Vagina (tissue), 2 donors: ENCODE results near the gene RAD9A. TPM values are rescaled to one million over a fixed set of nuclear protein-coding genes. Genes with fewer than 3 reads are reported as not detected.
"Not testable (repeated sequence)": the region's sequence is repeated elsewhere in the genome, so short reads cannot be mapped to it uniquely, and the experiment has no call there.

ENCODE experiments used
- DNase-seq, 2 donors: peaks; one replicate each; pipeline ENCODE4 v3.0.0-alpha.2; 2017; ENCODE audit errors: extremely low spot score in 2 of 2
- H3K27ac ChIP-seq: fragments of 200-600 bp; sonication (generic); one replicate; pipeline ENCODE4 v1.5.1; 2019
- H3K27me3 ChIP-seq: fragments of 200-600 bp; sonication (generic); one replicate; pipeline ENCODE4 v1.5.1; 2019
- H3K36me3 ChIP-seq, 2 donors: fragments of 200-600 bp; sonication (generic); one replicate each; pipeline ENCODE4 v1.5.1; 2017 to 2019
- H3K4me1 ChIP-seq: fragments of 200-600 bp; sonication (generic); one replicate; pipeline ENCODE4 v1.5.1; 2019
- H3K4me3 ChIP-seq, 2 donors: fragments of 200-600 bp; sonication (generic); 1 replicate in 1 of 2; 2 replicates in 1 of 2; pipeline ENCODE4 v1.5.1; 2016 to 2019
- H3K9me3 ChIP-seq: fragments of 200-600 bp; sonication (generic); one replicate; pipeline ENCODE4 v1.5.1; 2019
- POLR2A ChIP-seq, 2 donors: fragments of 450-650 bp; IDR thresholded peaks; one replicate each; pipeline ENCODE4 v1.6.1; 2017; ENCODE audit warnings: antibody characterized with exemption in 2 of 2, mild to moderate bottlenecking in 2 of 2, moderate library complexity in 2 of 2
- POLR2AphosphoS5 ChIP-seq, 2 donors: sonication (generic); formaldehyde crosslinking; IDR thresholded peaks; one replicate each; pipeline ENCODE4 v1.9.0; 2017; ENCODE audit warnings: antibody characterized with exemption in 2 of 2, mild to moderate bottlenecking in 2 of 2, low read depth in 1 of 2; ENCODE audit not compliant: insufficient read depth in 1 of 2
- intact Hi-C: fragments of 100-400 bp; cut with DNase I; formaldehyde crosslinking; loops from one replicate; pipeline ENCODE4 v1.15.1; 2023
- total RNA-seq: library from RNA; depleted of rRNA; stranded (reverse); fragments of >200 nt; gene quantifications from one replicate; pipeline ENCODE4 v1.2.3, GENCODE V29; 2016
- TF ChIP-seq, protein P1 (sequence below), 3 experiments: fragments of 450-650 bp in 2 of 3; fragments of 200-600 bp in 1 of 3; sonication (generic) in 1 of 3; IDR thresholded peaks; one replicate each; pipeline ENCODE4 v1.5.1; 2017 to 2019; ENCODE audit warnings: antibody characterized with exemption in 3 of 3, mild to moderate bottlenecking in 2 of 3, moderate library complexity in 2 of 3

RAD9A gene
- total RNA-seq, 1 donor from 2014 or later, result 20.6 TPM

DNA sequence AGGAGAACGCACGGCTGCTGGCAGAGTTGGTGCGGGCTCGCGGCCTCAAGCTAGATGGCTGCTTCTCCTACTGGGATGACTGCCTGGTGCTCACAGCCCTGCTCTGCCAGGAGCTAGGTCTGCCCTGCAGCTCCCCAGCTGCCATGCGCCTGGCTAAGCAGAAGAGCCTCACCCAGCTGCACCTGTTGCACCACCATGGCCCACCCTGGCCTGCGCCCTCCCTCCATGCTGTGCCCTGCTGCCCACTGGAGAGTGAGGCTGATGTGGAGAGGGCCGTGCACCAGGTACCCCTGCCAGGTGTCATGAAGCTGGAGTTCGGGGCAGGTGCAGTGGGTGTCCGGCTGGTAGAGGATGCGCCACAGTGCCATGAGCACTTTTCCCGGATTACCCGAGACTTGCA lies 31.7 kb downstream of the RAD9A start:
- H3K4me3 ChIP-seq, result no peak overlapping the region
- no peaks in the 10 kb centered on the region for H3K27me3 ChIP-seq
- intact Hi-C loops, result loop anchor here (5.0 kb wide), 1 partner anchor 44 kb away; the partner anchor contains the start of gene TMEM134
- no peak for DNase-seq
- no peaks in the 10 kb centered on the region for H3K9me3 ChIP-seq
- H3K27ac ChIP-seq, result no peak overlapping the region
- TF ChIP-seq, protein P1, sequence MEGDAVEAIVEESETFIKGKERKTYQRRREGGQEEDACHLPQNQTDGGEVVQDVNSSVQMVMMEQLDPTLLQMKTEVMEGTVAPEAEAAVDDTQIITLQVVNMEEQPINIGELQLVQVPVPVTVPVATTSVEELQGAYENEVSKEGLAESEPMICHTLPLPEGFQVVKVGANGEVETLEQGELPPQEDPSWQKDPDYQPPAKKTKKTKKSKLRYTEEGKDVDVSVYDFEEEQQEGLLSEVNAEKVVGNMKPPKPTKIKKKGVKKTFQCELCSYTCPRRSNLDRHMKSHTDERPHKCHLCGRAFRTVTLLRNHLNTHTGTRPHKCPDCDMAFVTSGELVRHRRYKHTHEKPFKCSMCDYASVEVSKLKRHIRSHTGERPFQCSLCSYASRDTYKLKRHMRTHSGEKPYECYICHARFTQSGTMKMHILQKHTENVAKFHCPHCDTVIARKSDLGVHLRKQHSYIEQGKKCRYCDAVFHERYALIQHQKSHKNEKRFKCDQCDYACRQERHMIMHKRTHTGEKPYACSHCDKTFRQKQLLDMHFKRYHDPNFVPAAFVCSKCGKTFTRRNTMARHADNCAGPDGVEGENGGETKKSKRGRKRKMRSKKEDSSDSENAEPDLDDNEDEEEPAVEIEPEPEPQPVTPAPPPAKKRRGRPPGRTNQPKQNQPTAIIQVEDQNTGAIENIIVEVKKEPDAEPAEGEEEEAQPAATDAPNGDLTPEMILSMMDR (IDR thresholded peaks at IDR 0.05), result no peak
- no peak for TF ChIP-seq POLR2AphosphoS5 (IDR thresholded peaks at IDR 0.05; ENCODE audit: insufficient read depth in 1 of 2, low read depth in 1 of 2)
- no peak for TF ChIP-seq POLR2A (IDR thresholded peaks at IDR 0.05)
- peaks cover 33% of the 10 kb centered on the region for H3K4me1 ChIP-seq
- no peaks in the 10 kb centered on the region for H3K36me3 ChIP-seq

DNA sequence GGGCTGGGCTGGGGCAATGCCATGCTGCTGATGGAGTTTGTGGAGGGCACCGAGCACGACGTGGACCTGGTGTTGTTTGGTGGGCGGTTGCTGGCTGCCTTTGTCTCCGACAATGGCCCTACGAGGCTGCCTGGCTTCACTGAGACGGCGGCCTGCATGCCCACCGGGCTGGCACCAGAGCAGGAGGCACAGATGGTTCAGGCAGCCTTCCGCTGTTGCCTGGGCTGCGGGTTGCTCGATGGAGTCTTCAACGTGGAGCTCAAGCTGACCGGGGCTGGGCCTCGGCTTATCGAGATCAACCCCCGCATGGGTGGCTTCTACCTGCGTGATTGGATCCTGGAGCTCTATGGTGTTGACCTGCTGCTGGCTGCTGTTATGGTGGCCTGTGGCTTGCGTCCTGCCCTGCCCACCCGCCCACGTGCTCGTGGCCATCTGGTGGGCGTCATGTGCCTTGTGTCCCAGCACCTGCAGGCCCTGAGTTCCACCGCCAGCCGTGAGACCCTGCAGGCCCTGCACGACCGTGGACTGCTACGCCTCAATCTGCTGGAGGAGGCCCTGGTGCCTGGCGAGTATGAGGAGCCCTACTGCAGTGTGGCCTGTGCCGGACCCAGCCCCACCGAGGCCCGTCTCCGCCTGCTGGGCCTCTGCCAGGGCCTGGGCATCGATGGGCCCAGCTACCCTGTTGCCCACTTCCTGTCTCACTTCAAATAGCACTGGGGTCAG lies 32.3 kb downstream of the RAD9A start:
- H3K27ac ChIP-seq, result no peak overlapping the region
- no peak for DNase-seq
- intact Hi-C loops, result loop anchor here (5.0 kb wide), 1 partner anchor 43 kb away; the partner anchor contains the start of gene TMEM134
- no peaks in the 10 kb centered on the region for H3K27me3 ChIP-seq
- TF ChIP-seq, protein P1 (IDR thresholded peaks at IDR 0.05), result no peak
- H3K9me3 ChIP-seq, result no peaks in the 10 kb centered on the region
- peaks cover 32% of the 10 kb centered on the region for H3K4me1 ChIP-seq
- no peak overlapping the region for H3K4me3 ChIP-seq
- H3K36me3 ChIP-seq, result no peaks in the 10 kb centered on the region

DNA sequence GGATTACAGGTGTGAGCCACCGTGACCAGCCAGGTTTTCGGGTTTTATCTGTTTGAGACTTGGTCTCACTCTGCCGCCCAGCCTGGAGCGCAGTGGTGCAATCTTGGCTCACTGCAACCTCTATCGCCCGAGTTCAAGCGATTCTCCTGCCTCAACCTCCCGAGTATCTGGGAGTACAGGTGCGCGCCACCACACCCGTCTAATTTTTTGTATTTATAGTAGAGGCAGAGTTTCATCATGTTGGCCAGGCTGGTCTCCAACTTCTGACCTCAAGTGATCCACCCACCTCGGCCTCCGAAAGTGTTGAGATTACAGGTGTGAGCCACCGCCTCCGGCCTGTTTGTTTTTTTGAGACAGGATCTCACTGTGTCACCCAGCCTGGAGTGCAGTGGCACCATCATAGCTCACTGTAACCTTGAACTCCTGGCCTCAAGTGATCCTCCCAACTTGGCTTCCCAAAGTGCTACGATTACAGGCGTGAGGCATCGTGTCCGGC lies 35.6 kb downstream of the RAD9A start:
- peak overlapping the region; percentile 93 to 99 for H3K4me3 ChIP-seq
- H3K27ac ChIP-seq, result peak overlapping the region; percentile 92
- H3K27me3 ChIP-seq, intact Hi-C loops, DNase-seq, H3K36me3 ChIP-seq, H3K9me3 ChIP-seq: not testable (repeated sequence)
- H3K4me1 ChIP-seq, result peaks cover 29% of the 10 kb centered on the region

DNA sequence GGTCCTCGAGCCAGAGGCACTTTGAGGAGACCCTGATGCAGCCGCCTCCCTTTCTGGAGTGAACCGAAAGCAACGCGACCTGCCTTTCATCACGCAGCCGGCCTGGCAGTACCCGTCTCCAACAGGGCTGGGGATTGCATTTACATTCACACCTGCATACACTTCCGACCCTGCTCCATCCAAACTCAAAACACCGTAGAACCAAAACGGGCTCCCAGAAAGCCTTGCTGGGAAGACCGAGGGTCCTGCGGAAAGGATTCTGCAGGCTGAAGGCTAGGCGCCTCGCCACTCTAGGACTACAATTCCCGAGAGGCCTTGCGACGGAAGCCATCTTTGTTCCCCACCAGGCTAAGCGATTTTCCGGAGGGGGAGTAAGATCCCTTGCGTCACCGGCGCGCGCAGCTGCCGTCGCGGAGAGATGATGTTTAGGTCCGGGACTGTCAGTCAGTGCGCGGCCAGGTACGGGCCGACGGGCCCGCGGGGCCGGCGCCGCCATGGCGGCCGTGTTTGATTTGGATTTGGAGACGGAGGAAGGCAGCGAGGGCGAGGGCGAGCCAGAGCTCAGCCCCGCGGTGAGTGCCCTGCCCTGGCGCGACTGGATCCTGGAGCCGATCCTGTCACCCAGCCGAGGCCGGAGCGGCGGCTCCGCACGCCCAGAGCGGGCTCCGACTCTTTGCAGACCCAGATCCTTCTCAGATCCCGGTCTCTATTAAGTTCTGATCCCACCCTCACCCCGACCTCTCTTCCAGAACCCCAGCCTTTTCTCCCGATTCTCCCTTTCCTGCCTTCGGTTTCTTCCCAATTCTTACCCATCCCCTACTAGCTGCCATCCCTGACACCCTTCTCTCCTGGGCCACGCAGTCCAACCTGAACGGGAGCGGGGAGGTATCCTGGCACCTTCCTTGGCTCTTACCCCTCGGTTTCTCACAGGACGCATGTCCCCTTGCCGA lies 36.5 kb downstream of the RAD9A start, which contains the start of gene RPS6KB2:
TSS of gene RPS6KB2 (plus strand) at position 443 of the 950 bp plus-strand sequence. CDS start at position 495, 52 bp downstream.
- peak in 1 of 2 donors; percentile 98 for DNase-seq
- Histone ChIP-seq H3K4me3 (peak within 1 kb of the TSS; percentile 93 to 99), H3K27ac (peak within 1 kb of the TSS; percentile 92), H3K9me3 (no peaks in the 10 kb centered on the region), H3K4me1 (peaks cover 29% of the 10 kb centered on the region), H3K27me3 (no peaks in the 10 kb centered on the region), H3K36me3 (peaks cover 0 to 14% of the 10 kb centered on the region in 2 donors)
- TF ChIP-seq POLR2A (IDR thresholded peaks at IDR 0.05) (peak; percentile 27 to 91), POLR2AphosphoS5 (IDR thresholded peaks at IDR 0.05; ENCODE audit: insufficient read depth in 1 of 2, low read depth in 1 of 2) (peak; percentile 98 to 100)
- TF ChIP-seq, protein P1 (IDR thresholded peaks at IDR 0.05), result peak in 2 of 3 experiments; percentile 4 to 20
- intact Hi-C loops, result no loop called here

DNA sequence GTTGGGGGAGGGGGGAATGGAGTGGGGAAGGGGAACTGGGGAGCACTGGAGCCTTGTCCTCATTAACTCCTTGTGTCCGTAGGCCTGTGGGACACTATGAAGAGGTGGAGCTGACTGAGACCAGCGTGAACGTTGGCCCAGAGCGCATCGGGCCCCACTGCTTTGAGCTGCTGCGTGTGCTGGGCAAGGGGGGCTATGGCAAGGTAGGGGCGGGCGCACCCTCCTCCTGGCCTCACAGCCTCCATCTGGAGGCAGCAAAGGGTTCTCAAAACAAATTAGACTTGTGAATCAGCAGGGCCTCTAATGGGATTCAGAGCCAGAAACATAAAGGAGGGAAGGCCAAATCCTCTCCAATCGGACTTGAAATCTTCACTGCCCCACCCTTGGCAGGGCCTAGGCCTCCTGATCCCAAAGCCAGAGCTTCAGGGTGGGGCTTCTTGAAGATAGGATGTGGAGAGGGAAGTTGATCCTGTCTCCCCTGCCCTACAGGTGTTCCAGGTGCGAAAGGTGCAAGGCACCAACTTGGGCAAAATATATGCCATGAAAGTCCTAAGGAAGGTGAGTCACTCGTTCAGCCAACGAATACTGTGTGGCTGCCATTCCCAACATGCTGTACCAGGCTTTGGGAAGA lies 37.4 kb downstream of the RAD9A start:
- Histone ChIP-seq H3K27me3 (no peaks in the 10 kb centered on the region), H3K27ac (peak overlapping the region; percentile 92), H3K9me3 (no peaks in the 10 kb centered on the region), H3K36me3 (peaks cover 0 to 22% of the 10 kb centered on the region in 2 donors), H3K4me1 (peaks cover 29% of the 10 kb centered on the region), H3K4me3 (peak overlapping the region; percentile 93 to 99)
- intact Hi-C loops, result no loop called here
- no peak for DNase-seq
- peak in 1 of 2 donors; percentile 33 for TF ChIP-seq POLR2AphosphoS5 (IDR thresholded peaks at IDR 0.05; ENCODE audit: insufficient read depth in 1 of 2, low read depth in 1 of 2)
- TF ChIP-seq, protein P1 (IDR thresholded peaks at IDR 0.05), result no peak
